Measurements from ENCODE around the gene ASPHD2. TPM values are rescaled to one million over a fixed set of nuclear protein-coding genes. Genes with fewer than 3 reads are reported as not detected.

ASPHD2 gene
- total RNA-seq, 1 donor from 2014 or later: 3.4 TPM

DNA sequence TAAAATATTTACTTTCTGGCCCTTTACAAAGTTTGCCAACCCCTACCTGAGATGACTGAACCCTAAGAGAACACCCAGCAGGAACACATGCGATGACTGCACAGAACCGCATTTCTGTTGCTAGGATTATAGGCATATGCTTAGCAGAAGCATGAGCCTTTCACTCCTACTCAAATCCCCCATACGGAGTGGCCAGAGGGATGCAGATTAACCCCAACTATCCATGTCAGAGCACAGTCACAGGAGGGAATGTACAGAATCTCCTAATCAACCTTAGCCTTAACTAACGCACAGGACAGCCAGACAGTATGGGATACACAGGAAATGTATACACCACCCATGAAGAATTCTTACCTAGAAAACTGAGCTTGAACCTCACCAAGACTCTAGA lies 48.3 kb downstream of the ASPHD2 start:
- Histone ChIP-seq H3K36me3 (ENCODE audit: control insufficient read depth, insufficient read depth, low read length) (peaks cover 5% of the 10 kb centered on the region), H3K4me3 (ENCODE audit: low read depth, low read length) (no peak overlapping the region), H3K27me3 (ENCODE audit: control insufficient read depth, insufficient read depth, low read length) (no peaks in the 10 kb centered on the region)
- DNase-seq (ENCODE audit: low read depth) (no peak), FAIRE-seq (no peak)
- TF ChIP-seq, protein P1, sequence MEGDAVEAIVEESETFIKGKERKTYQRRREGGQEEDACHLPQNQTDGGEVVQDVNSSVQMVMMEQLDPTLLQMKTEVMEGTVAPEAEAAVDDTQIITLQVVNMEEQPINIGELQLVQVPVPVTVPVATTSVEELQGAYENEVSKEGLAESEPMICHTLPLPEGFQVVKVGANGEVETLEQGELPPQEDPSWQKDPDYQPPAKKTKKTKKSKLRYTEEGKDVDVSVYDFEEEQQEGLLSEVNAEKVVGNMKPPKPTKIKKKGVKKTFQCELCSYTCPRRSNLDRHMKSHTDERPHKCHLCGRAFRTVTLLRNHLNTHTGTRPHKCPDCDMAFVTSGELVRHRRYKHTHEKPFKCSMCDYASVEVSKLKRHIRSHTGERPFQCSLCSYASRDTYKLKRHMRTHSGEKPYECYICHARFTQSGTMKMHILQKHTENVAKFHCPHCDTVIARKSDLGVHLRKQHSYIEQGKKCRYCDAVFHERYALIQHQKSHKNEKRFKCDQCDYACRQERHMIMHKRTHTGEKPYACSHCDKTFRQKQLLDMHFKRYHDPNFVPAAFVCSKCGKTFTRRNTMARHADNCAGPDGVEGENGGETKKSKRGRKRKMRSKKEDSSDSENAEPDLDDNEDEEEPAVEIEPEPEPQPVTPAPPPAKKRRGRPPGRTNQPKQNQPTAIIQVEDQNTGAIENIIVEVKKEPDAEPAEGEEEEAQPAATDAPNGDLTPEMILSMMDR (IDR thresholded peaks at IDR 0.05; ENCODE audit: insufficient read depth, low read length, severe bottlenecking): no peak

DNA sequence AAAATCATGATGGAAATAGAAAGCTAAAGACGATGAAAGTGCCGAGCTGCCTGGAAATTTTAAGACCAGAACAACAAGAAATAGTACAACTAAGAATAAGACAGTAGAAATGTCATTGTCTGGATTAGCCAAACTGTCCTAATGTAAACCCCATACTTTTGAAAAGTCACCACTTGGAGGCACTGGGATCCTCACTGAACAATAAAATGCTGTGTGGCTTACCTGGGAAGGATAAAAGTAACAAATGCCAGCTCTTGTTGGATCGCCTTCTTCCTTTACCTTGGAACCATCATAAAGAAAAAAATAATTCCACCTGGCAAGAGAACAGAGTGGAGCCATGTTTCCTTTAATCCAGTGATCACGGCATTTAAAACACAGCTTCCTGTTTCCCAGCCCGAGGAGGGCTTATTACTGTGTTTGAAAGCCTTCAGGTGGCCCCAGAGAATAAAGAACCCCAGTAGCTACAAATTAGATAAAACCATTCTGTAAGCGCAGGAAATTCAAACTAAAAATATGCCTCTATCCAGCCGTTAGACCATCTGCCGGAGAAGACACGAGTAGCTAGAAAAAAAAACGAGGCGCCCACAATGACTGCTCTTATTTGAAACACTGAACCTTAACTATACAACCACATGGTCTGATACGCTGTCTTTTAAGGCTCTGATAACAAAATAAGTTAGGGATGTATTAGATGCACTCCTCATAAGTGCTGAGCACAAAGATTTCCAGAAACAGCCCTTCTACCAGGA lies 50.2 kb downstream of the ASPHD2 start:
- no peak for FAIRE-seq

DNA sequence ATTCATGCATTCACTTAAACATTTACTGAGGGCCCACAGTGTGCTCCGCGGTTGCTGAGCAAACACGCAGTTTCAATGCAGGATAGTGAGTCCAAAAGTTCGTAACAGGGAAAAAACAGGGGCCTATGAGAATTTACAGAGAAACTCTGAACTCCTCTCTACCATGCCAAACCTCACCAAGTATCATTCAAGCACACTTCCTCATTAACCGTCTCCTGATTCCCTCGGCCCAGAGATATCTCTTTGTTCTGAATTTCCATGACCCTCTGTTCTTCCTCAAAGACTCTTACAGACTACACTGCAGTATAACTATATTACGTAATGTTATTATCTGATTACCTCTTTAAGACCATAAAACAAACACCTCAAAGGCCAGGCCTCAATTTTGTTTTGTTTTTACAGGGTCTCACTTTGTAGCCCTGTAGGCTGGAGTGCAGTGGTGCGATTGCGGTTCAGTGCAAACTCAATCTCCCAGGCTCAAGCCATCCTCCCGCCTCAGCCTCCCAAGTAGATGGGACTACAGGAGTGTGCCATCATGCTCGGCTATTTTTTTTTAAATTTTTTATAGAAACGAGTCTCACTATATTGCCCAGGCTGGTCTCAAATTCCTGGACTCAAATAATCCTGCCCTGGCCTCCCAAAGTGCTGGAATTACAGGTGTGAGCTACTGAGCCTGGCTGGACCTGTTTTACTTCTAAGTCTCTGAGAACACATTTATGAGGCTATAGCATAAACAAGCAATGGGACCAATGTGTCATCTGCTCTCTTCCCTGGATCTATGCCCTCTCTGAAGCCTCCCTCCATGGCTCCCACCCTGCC lies 50.9 kb downstream of the ASPHD2 start:
- Histone ChIP-seq H3K4me3 (ENCODE audit: low read depth, low read length) (peak overlapping the region; percentile 24), H3K27me3 (ENCODE audit: control insufficient read depth, insufficient read depth, low read length) (no peaks in the 10 kb centered on the region), H3K36me3 (ENCODE audit: control insufficient read depth, insufficient read depth, low read length) (peaks cover 5% of the 10 kb centered on the region)
- TF ChIP-seq, protein P1 (IDR thresholded peaks at IDR 0.05; ENCODE audit: insufficient read depth, low read length, severe bottlenecking): no peak
- DNase-seq (ENCODE audit: low read depth): no peak
- FAIRE-seq: no peak

More for the DNA sequence above, 50.2 kb downstream of the ASPHD2 start:
- TF ChIP-seq, protein P1 (IDR thresholded peaks at IDR 0.05; ENCODE audit: insufficient read depth, low read length, severe bottlenecking): no peak
- peak overlapping the region; percentile 24 for H3K4me3 ChIP-seq (ENCODE audit: low read depth, low read length)
- no peaks in the 10 kb centered on the region for H3K27me3 ChIP-seq (ENCODE audit: control insufficient read depth, insufficient read depth, low read length)
- peaks cover 5% of the 10 kb centered on the region for H3K36me3 ChIP-seq (ENCODE audit: control insufficient read depth, insufficient read depth, low read length)
- no peak for DNase-seq (ENCODE audit: low read depth)

DNA sequence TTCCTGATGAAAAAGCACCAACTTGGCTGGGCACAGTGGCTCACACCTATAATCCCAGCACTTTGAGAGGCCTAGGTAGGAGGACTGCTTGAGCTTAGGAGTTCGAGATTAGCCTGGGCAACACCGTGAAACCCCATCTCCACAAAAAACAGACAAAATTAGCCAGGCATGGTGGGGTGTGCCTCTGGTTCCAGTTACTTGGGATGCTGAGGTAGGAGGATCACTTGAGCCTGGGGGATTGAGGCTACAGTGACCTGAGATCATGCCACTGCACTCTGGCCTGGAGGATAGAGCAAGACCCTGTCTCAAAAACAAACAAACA lies 51.5 kb downstream of the ASPHD2 start:
- Histone ChIP-seq H3K36me3 (ENCODE audit: control insufficient read depth, insufficient read depth, low read length) (peaks cover 5% of the 10 kb centered on the region), H3K4me3 (ENCODE audit: low read depth, low read length) (no peak overlapping the region), H3K27me3 (ENCODE audit: control insufficient read depth, insufficient read depth, low read length) (no peaks in the 10 kb centered on the region)
- FAIRE-seq (no peak), DNase-seq (ENCODE audit: low read depth) (no peak)
- TF ChIP-seq, protein P1 (IDR thresholded peaks at IDR 0.05; ENCODE audit: insufficient read depth, low read length, severe bottlenecking): no peak

DNA sequence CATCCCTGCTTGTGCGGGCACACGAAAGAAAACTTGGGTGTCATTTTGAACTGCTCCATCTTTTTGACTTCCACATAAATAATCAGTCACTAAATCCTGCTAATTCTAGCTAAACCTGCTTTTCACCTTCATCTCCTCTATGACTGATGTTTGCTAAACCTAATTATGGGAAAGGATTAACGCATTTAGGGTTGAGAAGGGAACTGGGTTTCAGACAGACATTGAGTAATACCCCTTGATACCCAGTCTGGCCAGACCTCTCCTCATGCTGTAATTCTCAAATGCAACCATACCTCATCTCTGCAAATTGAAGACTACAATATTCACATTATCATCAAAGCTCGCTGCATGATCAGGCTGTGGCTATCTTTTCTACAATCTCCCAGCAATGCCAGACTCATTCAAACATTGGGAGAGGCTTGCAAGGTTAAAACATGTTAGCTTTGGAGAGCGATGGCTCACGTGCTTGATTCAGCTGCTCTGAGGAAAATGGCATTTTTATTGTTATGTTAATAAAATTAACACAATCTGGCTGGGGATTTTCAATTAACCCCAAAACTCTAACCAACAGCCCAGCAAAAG lies 52.1 kb downstream of the ASPHD2 start:
- peaks cover 5% of the 10 kb centered on the region for H3K36me3 ChIP-seq (ENCODE audit: control insufficient read depth, insufficient read depth, low read length)
- DNase-seq (ENCODE audit: low read depth) (peak; percentile 17), FAIRE-seq (no peak)
- no peaks in the 10 kb centered on the region for H3K27me3 ChIP-seq (ENCODE audit: control insufficient read depth, insufficient read depth, low read length)
- TF ChIP-seq, protein P1 (IDR thresholded peaks at IDR 0.05; ENCODE audit: insufficient read depth, low read length, severe bottlenecking): no peak
- no peak overlapping the region for H3K4me3 ChIP-seq (ENCODE audit: low read depth, low read length)

All from bronchial epithelial cell (primary cell).